ENCODE data around the gene BMP8A.
"Not testable (repeated sequence)": the region's sequence is repeated elsewhere in the genome, so short reads cannot be mapped to it uniquely, and the experiment has no call there.

GRCh38 chr1:39519376-39519775 lies 27.9 kb downstream of the BMP8A start:
- TF ChIP-seq CTCF, POLR2A (IDR thresholded peaks at IDR 0.05): not testable (repeated sequence)
